ENCODE results near the gene CHST6.
"Not testable (repeated sequence)": the region's sequence is repeated elsewhere in the genome, so short reads cannot be mapped to it uniquely, and the experiment has no call there.

CHST6 gene

GRCh38 chr16:75502916-75503605, 7.8 kb upstream of the CHST6 start:
- no peak for DNase-seq

- DNase-seq: not testable (repeated sequence)
Observed at GRCh38 chr16:75501820-75502219, 6.6 kb upstream of the CHST6 start.

GRCh38 chr16:75501359-75501758, 6.1 kb upstream of the CHST6 start:
- no peak for DNase-seq

- DNase-seq: not testable (repeated sequence)
Observed at GRCh38 chr16:75498605-75499322, 3.5 kb upstream of the CHST6 start.

- no peak for DNase-seq
Observed at GRCh38 chr16:75497558-75497957, 2.3 kb upstream of the CHST6 start.

GRCh38 chr16:75494661-75495075, 573 bp downstream of the CHST6 start:
- DNase-seq: no peak

GRCh38 chr16:75494184-75494583, 1.1 kb downstream of the CHST6 start:
- DNase-seq: no peak

GRCh38 chr16:75491876-75492275, 3.4 kb downstream of the CHST6 start:
- DNase-seq: no peak

GRCh38 chr16:75488322-75488721, 6.9 kb downstream of the CHST6 start:
- DNase-seq: no peak

- DNase-seq: no peak
Observed at GRCh38 chr16:75486676-75487313, 8.4 kb downstream of the CHST6 start.

- DNase-seq: no peak
Observed at GRCh38 chr16:75486014-75486675, 9.1 kb downstream of the CHST6 start.

- DNase-seq: no peak
Observed at GRCh38 chr16:75485230-75486013, 9.8 kb downstream of the CHST6 start.

GRCh38 chr16:75483222-75483621, 12.0 kb downstream of the CHST6 start:
- DNase-seq: no peak

- no peak for DNase-seq
Observed at GRCh38 chr16:75482434-75483205, 12.6 kb downstream of the CHST6 start.

GRCh38 chr16:75481475-75481874, 13.8 kb downstream of the CHST6 start:
- no peak for DNase-seq

- no peak for DNase-seq
Observed at GRCh38 chr16:75479421-75479990, 15.7 kb downstream of the CHST6 start.

GRCh38 chr16:75478480-75479345, 16.5 kb downstream of the CHST6 start:
- DNase-seq: no peak

GRCh38 chr16:75477680-75478473, 17.4 kb downstream of the CHST6 start:
- DNase-seq: no peak

GRCh38 chr16:75476817-75477216, 18.4 kb downstream of the CHST6 start:
- no peak for DNase-seq

- DNase-seq: no peak
Observed at GRCh38 chr16:75475420-75475847, 19.8 kb downstream of the CHST6 start.
